HCT116 (cell line): ENCODE data around the gene C11orf54. TPM values are rescaled to one million over a fixed set of nuclear protein-coding genes. Genes with fewer than 3 reads are reported as not detected.

ENCODE experiments used
- ATAC-seq: fragments of 200-7000 bp; cut with Tn5 transposase; 2 replicates; pipeline ENCODE4 v1.9.1; 2020; ENCODE audit warnings: mild to moderate bottlenecking, moderate library complexity
- BruUV-seq: library from RNA; stranded (reverse); fragments of 400-500 nt; replicated peaks from 2 replicates; lab custom pipeline; 2021; lab: Mats Ljungman, UMichigan
- CTCF ChIA-PET: fragments of 300-600 bp; sonication (Branson Sonifier 250); formaldehyde crosslinking; loops from one replicate; lab custom pipeline; 2021; ENCODE audit warnings: antibody characterized with exemption; lab: Charles Lee
- POLR2A ChIA-PET: fragments of 300-600, 350-600 bp; sonication (Branson Sonifier 250); formaldehyde crosslinking; loops from one replicate; lab custom pipeline; 2021; ENCODE audit warnings: antibody characterized with exemption; lab: Charles Lee
- RAD21 ChIA-PET, 2 experiments: fragments of 300-600 bp; sonication (Branson Sonifier 250); formaldehyde crosslinking; loops; one replicate each; lab custom pipeline; 2023; ENCODE audit warnings: low total read pairs in 2 of 2; ENCODE audit not compliant: uncharacterized antibody in 2 of 2, unreplicated experiment in 2 of 2, low non-redundant PET in 1 of 2; lab: Charles Lee
- DNase-seq: peaks from one replicate; pipeline ENCODE4 v3.0.0-alpha.2; 2010; ENCODE audit warnings: low read depth, low spot score
- H2AFZ ChIP-seq: fragments of 200-600 bp; shearing (Covaris generic), sonication (generic); 2 replicates; pipeline ENCODE4 v1.6.1; 2017; ENCODE audit warnings: low read depth, mixed run types, mixed read lengths, antibody characterized with exemption, low read length; ENCODE audit not compliant: poor library complexity, severe bottlenecking
- H3K27ac ChIP-seq: 2 replicates; pipeline ENCODE4 v1.5.1; 2012; ENCODE audit warnings: low read depth, low read length
- H3K27me3 ChIP-seq: fragments of 200-600 bp; sonication (generic); 2 replicates; pipeline ENCODE4 v1.6.1; 2016; ENCODE audit warnings: mixed run types, low read length, mixed read lengths; ENCODE audit not compliant: insufficient read depth
- H3K36me3 ChIP-seq, 2 experiments: fragments of 200-500 bp in 1 of 2; fragments of 200-600 bp in 1 of 2; sonication (Bioruptor generic) in 1 of 2; sonication (generic) in 1 of 2; 2 replicates each; pipeline versions ENCODE4 v1.5.1 to v1.6.1; 2014 to 2016; ENCODE audit warnings: low read length in 2 of 2, inconsistent platforms in 1 of 2, mixed read lengths in 1 of 2, mixed run types in 1 of 2; ENCODE audit not compliant: insufficient read depth in 2 of 2, control insufficient read depth in 1 of 2
- H3K4me1 ChIP-seq, 2 experiments: fragments of 200-600 bp in 1 of 2; sonication (generic) in 1 of 2; 2 replicates each; pipeline versions ENCODE4 v1.5.1 to v1.6.1; 2012 to 2017; ENCODE audit warnings: low read length in 2 of 2, inconsistent platforms in 1 of 2, mild to moderate bottlenecking in 1 of 2, mixed read lengths in 1 of 2, mixed run types in 1 of 2, moderate library complexity in 1 of 2; ENCODE audit not compliant: insufficient read depth in 2 of 2, control insufficient read depth in 1 of 2
- H3K4me2 ChIP-seq: fragments of 200-600 bp; sonication (generic); 2 replicates; pipeline ENCODE4 v1.6.1; 2017; ENCODE audit warnings: mixed run types, low read length, mixed read lengths
- H3K4me3 ChIP-seq, 2 experiments: fragments of 200-600 bp in 1 of 2; sonication (generic) in 1 of 2; replicated peaks in 1 of 2; 2 replicates each; pipeline ENCODE4 v1.5.1; 2011 to 2016; ENCODE audit warnings: low read length in 2 of 2, control low read depth in 1 of 2, low read depth in 1 of 2, mild to moderate bottlenecking in 1 of 2, mixed read lengths in 1 of 2, mixed run types in 1 of 2
- H3K79me2 ChIP-seq: fragments of 200-600 bp; sonication (generic); 2 replicates; pipeline ENCODE4 v1.6.1; 2017; ENCODE audit warnings: mild to moderate bottlenecking, mixed run types, low read length, moderate library complexity, mixed read lengths; ENCODE audit not compliant: insufficient read depth
- H3K9ac ChIP-seq: fragments of 200-600 bp; sonication (generic); 2 replicates; pipeline ENCODE4 v1.6.1; 2016; ENCODE audit warnings: low read length, mixed read lengths
- H3K9me2 ChIP-seq: fragments of 200-600 bp; sonication (generic), shearing (Covaris generic); 2 replicates; pipeline ENCODE4 v1.6.1; 2017; ENCODE audit warnings: mixed run types, mild to moderate bottlenecking, moderate library complexity; ENCODE audit not compliant: insufficient read depth
- H3K9me3 ChIP-seq, 2 experiments: fragments of 200-500 bp in 1 of 2; fragments of 200-600 bp in 1 of 2; sonication (Bioruptor generic) in 1 of 2; sonication (generic) in 1 of 2; 2 replicates each; pipeline ENCODE4 v1.6.1; 2014 to 2017; ENCODE audit warnings: low read length in 2 of 2, mixed read lengths in 2 of 2, inconsistent platforms in 1 of 2, low read depth in 1 of 2, mild to moderate bottlenecking in 1 of 2, mixed run types in 1 of 2, moderate library complexity in 1 of 2; ENCODE audit not compliant: control insufficient read depth in 1 of 2, insufficient read depth in 1 of 2
- H4K20me1 ChIP-seq: fragments of 200-600 bp; sonication (generic), shearing (Covaris generic); 2 replicates; pipeline ENCODE4 v1.6.1; 2017; ENCODE audit warnings: mixed run types, mild to moderate bottlenecking, moderate library complexity; ENCODE audit not compliant: insufficient read depth
- CBX3 ChIP-seq: IDR thresholded peaks from 2 replicates; pipeline ENCODE4 v1.6.1; 2012; ENCODE audit warnings: low read depth
- ELF1 ChIP-seq: IDR thresholded peaks from 2 replicates; pipeline ENCODE4 v1.6.1; 2012; ENCODE audit warnings: low read depth, borderline replicate concordance
- FOSL1 ChIP-seq: IDR thresholded peaks from 2 replicates; pipeline ENCODE4 v1.6.1; 2012; ENCODE audit warnings: low read depth
- JUND ChIP-seq: IDR thresholded peaks from 2 replicates; pipeline ENCODE4 v1.6.1; 2012
- MAX ChIP-seq: IDR thresholded peaks from 2 replicates; pipeline ENCODE4 v1.6.1; 2012
- POLR2A ChIP-seq: IDR thresholded peaks from 2 replicates; pipeline ENCODE4 v1.7.0; 2011; ENCODE audit warnings: borderline replicate concordance; ENCODE audit not compliant: insufficient read depth, insufficient read length; ENCODE audit errors: extremely low read depth
- POLR2AphosphoS5 ChIP-seq: IDR thresholded peaks from 2 replicates; pipeline ENCODE4 v1.6.1; 2011; ENCODE audit warnings: mild to moderate bottlenecking, low read depth, low read length, moderate library complexity
- SP1 ChIP-seq: IDR thresholded peaks from 2 replicates; pipeline ENCODE4 v1.6.1; 2012; ENCODE audit warnings: low read depth
- SRF ChIP-seq: IDR thresholded peaks from 2 replicates; pipeline ENCODE4 v1.6.1; 2012; ENCODE audit warnings: low read depth
- intact Hi-C: fragments of 100-400 bp; cut with micrococcal nuclease; formaldehyde crosslinking; loops from 2 replicates; pipeline ENCODE4 v1.10.0; 2022
- total RNA-seq: library from RNA; stranded (reverse); gene quantifications from one replicate; pipeline ENCODE4 v1.2.1, GENCODE V29; 2021; ENCODE audit not compliant: unreplicated experiment

C11orf54 gene
- total RNA-seq, 1 experiment from 2014 or later = 26.1 TPM

- ChIA-PET RAD21 (no interaction called here), POLR2A (no interaction called here), CTCF (no interaction called here)
- peaks cover 18 to 26% of the 10 kb centered on the region in 2 experiments for H3K4me1 ChIP-seq
- intact Hi-C loops = no loop called here
- peaks cover 81% of the 10 kb centered on the region for H4K20me1 ChIP-seq
- H3K9me2 ChIP-seq = no peaks in the 10 kb centered on the region
- no peak overlapping the region for H3K4me2 ChIP-seq
- peaks cover 87 to 94% of the 10 kb centered on the region in 2 experiments for H3K36me3 ChIP-seq
- no peak overlapping the region for H3K27ac ChIP-seq
- no peak for DNase-seq
- H3K79me2 ChIP-seq = peaks cover 99% of the 10 kb centered on the region
- ATAC-seq = no peak
- no peak overlapping the region for H2AFZ ChIP-seq
- no TSS peak for BruUV-seq
- H3K27me3 ChIP-seq = no peaks in the 10 kb centered on the region
- no peak for TF ChIP-seq JUND
- no peak for TF ChIP-seq POLR2AphosphoS5
- no peak for TF ChIP-seq SRF
- TF ChIP-seq FOSL1 = no peak
- H3K9me3 ChIP-seq = no peaks in the 10 kb centered on the region
- H3K9ac ChIP-seq = no peak overlapping the region
- no peak overlapping the region for H3K4me3 ChIP-seq
These were observed 5.3 kb upstream of the C11orf54 start for GRCh38 chr11:93736129-93736528.

GRCh38 chr11:93737904-93738612 lies 3.4 kb upstream of the C11orf54 start:
- BruUV-seq = no TSS peak
- peaks cover 63% of the 10 kb centered on the region for H4K20me1 ChIP-seq
- ChIA-PET RAD21 (no interaction called here), POLR2A (interaction anchor here (1.0 to 2.0 kb wide), 4 partner anchors 9 to 46 kb away, joined by 3 to 7 read pairs (median 6); partner anchors contain the start of gene MED17), CTCF (no interaction called here)
- 0 out of 2 replicates have a peak, but pooled peaks have one; percentile 21 for TF ChIP-seq MAX
- TF ChIP-seq FOSL1 = peak; percentile 87
- TF ChIP-seq ELF1 = no peak
- 0 out of 2 replicates have a peak, but pooled peaks have one; percentile 31 for TF ChIP-seq SP1
- no peak for TF ChIP-seq CBX3
- TF ChIP-seq POLR2A = no peak
- peak; percentile 67 for TF ChIP-seq JUND
- TF ChIP-seq SRF = 0 out of 2 replicates have a peak, but pooled peaks have one; percentile 40
- peak; percentile 50; the same call in 1 of the 2 replicates for TF ChIP-seq POLR2AphosphoS5
- no peaks in the 10 kb centered on the region for H3K27me3 ChIP-seq
- DNase-seq (no peak), ATAC-seq (no peak)
- H3K79me2 ChIP-seq = peaks cover 97% of the 10 kb centered on the region
- H2AFZ ChIP-seq = no peak overlapping the region
- intact Hi-C loops = no loop called here
- H3K36me3 ChIP-seq = peaks cover 68 to 75% of the 10 kb centered on the region in 2 experiments
- peaks cover 20 to 31% of the 10 kb centered on the region in 2 experiments for H3K4me1 ChIP-seq
- H3K4me2 ChIP-seq = peak overlapping the region; percentile 83
- peak overlapping the region; percentile 98 for H3K9ac ChIP-seq
- no peaks in the 10 kb centered on the region for H3K9me3 ChIP-seq
- peak overlapping the region; percentile 86; the same call in 1 of the 2 replicates for H3K27ac ChIP-seq
- peak overlapping the region in 1 of 2 experiments; percentile 86; a peak in 1 of 4 replicates for H3K4me3 ChIP-seq
- H3K9me2 ChIP-seq = no peaks in the 10 kb centered on the region
